ENCODE data around the gene APP.

GRCh38 chr21:26079366-26079765 lies 91.2 kb downstream of the APP start:
- no peak for TF ChIP-seq CTCF (IDR thresholded peaks at IDR 0.05; ENCODE audit: insufficient read depth, low read length)
- TF ChIP-seq REST (IDR thresholded peaks at IDR 0.05; ENCODE audit: insufficient replicate concordance, low read depth): no peak
